Activated naive CD8-positive, alpha-beta T cell treated with anti-CD3 and anti-CD28 coated beads, Interleukin-2, amount 10 ng/mL, durations not matched to agents 7 days and 5 days (primary cell): ENCODE results near the gene CLSTN1. TPM values are rescaled to one million over a fixed set of nuclear protein-coding genes. Genes with fewer than 3 reads are reported as not detected.
"Not testable (repeated sequence)": the region's sequence is repeated elsewhere in the genome, so short reads cannot be mapped to it uniquely, and the experiment has no call there.

Experiments used
- ATAC-seq: fragments of 150-1000 bp; cut with Tn5 transposase; one replicate; pipeline ENCODE4 v1.10.0; 2021; ENCODE audit warnings: low read depth, moderate library complexity
- POLR2A ChIA-PET: fragments of 350-600 bp; sonication (Branson Sonifier 250); formaldehyde crosslinking; loops from one replicate; lab custom pipeline; 2021; ENCODE audit warnings: antibody characterized with exemption; lab: Charles Lee
- DNase-seq: peaks from one replicate; pipeline ENCODE4 v3.0.0; 2021
- H3K27ac Mint-ChIP-seq: one replicate; pipeline ENCODE4 v1.8.0; 2022; ENCODE audit warnings: mild to moderate bottlenecking, mixed read lengths
- H3K27me3 Mint-ChIP-seq: one replicate; pipeline ENCODE4 v1.8.0; 2022; ENCODE audit warnings: mild to moderate bottlenecking, moderate library complexity, mixed read lengths
- H3K36me3 Mint-ChIP-seq: one replicate; pipeline ENCODE4 v1.8.0; 2021; ENCODE audit warnings: mild to moderate bottlenecking, mixed read lengths
- H3K4me1 Mint-ChIP-seq: one replicate; pipeline ENCODE4 v1.8.0; 2021; ENCODE audit warnings: mixed read lengths
- H3K4me3 Mint-ChIP-seq: one replicate; pipeline ENCODE4 v1.8.0; 2022; ENCODE audit warnings: mild to moderate bottlenecking, moderate library complexity, mixed read lengths
- H3K9me3 Mint-ChIP-seq: one replicate; pipeline ENCODE4 v1.8.0; 2021; ENCODE audit warnings: mixed read lengths
- total RNA-seq, 2 experiments: library from RNA; stranded (reverse); gene quantifications; one replicate each; pipeline ENCODE4 v1.2.3, GENCODE V29; 2021

Gene CLSTN1
- total RNA-seq, 2 experiments from 2014 or later = 104 to 106 TPM

- POLR2A ChIA-PET = no interaction called here
- Mint-ChIP-seq H3K4me1 (peaks cover 19% of the 10 kb centered on the region), H3K27me3 (no peaks in the 10 kb centered on the region), H3K27ac (no peak overlapping the region), H3K9me3 (no peaks in the 10 kb centered on the region), H3K4me3 (no peak overlapping the region), H3K36me3 (peaks cover 22% of the 10 kb centered on the region)
- DNase-seq = no peak
- ATAC-seq = no peak
Measured at GRCh38 chr1:9816199-9816598, 7.6 kb downstream of the CLSTN1 start.

GRCh38 chr1:9815150-9815549, 8.6 kb downstream of the CLSTN1 start:
- H3K4me1 Mint-ChIP-seq = peaks cover 16% of the 10 kb centered on the region
- ATAC-seq = no peak
- POLR2A ChIA-PET = no interaction called here

GRCh38 chr1:9814619-9815018, 9.1 kb downstream of the CLSTN1 start:
- POLR2A ChIA-PET = no interaction called here
- ATAC-seq = no peak
- no peak for DNase-seq

More at GRCh38 chr1:9815150-9815549, 8.6 kb downstream of the CLSTN1 start:
- H3K9me3 Mint-ChIP-seq = no peaks in the 10 kb centered on the region
- no peaks in the 10 kb centered on the region for H3K27me3 Mint-ChIP-seq
- no peak for DNase-seq
- H3K27ac Mint-ChIP-seq = no peak overlapping the region
- no peak overlapping the region for H3K4me3 Mint-ChIP-seq
- H3K36me3 Mint-ChIP-seq = peaks cover 20% of the 10 kb centered on the region

GRCh38 chr1:9811239-9811966, 12.4 kb downstream of the CLSTN1 start:
- H3K27ac Mint-ChIP-seq = no peak overlapping the region
- POLR2A ChIA-PET = interaction anchor here (0.6 kb wide), 1 partner anchor 27 kb away, joined by 4 read pairs; no protein-coding TSS in a partner anchor
- no peaks in the 10 kb centered on the region for H3K27me3 Mint-ChIP-seq
- H3K36me3 Mint-ChIP-seq = peaks cover 13% of the 10 kb centered on the region
- DNase-seq (no peak), ATAC-seq (no peak)
- H3K4me3 Mint-ChIP-seq = no peak overlapping the region
- H3K4me1 Mint-ChIP-seq = peaks cover 34% of the 10 kb centered on the region
- no peaks in the 10 kb centered on the region for H3K9me3 Mint-ChIP-seq

More at GRCh38 chr1:9814619-9815018, 9.1 kb downstream of the CLSTN1 start:
- H3K4me1 Mint-ChIP-seq = peaks cover 16% of the 10 kb centered on the region
- no peaks in the 10 kb centered on the region for H3K27me3 Mint-ChIP-seq
- H3K27ac Mint-ChIP-seq = no peak overlapping the region
- H3K9me3 Mint-ChIP-seq = no peaks in the 10 kb centered on the region
- peaks cover 17% of the 10 kb centered on the region for H3K36me3 Mint-ChIP-seq
- no peak overlapping the region for H3K4me3 Mint-ChIP-seq

- H3K4me3 Mint-ChIP-seq = no peak overlapping the region
- no peak overlapping the region for H3K27ac Mint-ChIP-seq
- POLR2A ChIA-PET = no interaction called here
- peaks cover 5% of the 10 kb centered on the region for H3K36me3 Mint-ChIP-seq
- ATAC-seq (no peak), DNase-seq (no peak)
- H3K4me1 Mint-ChIP-seq = peaks cover 29% of the 10 kb centered on the region
- no peaks in the 10 kb centered on the region for H3K27me3 Mint-ChIP-seq
- no peaks in the 10 kb centered on the region for H3K9me3 Mint-ChIP-seq
Measured at GRCh38 chr1:9809100-9809510, 14.7 kb downstream of the CLSTN1 start.

GRCh38 chr1:9808459-9808858, 15.3 kb downstream of the CLSTN1 start:
- Mint-ChIP-seq H3K4me1 (peaks cover 29% of the 10 kb centered on the region), H3K4me3 (no peak overlapping the region), H3K27me3 (no peaks in the 10 kb centered on the region), H3K9me3 (no peaks in the 10 kb centered on the region), H3K27ac (no peak overlapping the region), H3K36me3 (peaks cover 3% of the 10 kb centered on the region)
- DNase-seq (no peak), ATAC-seq (peak; percentile 26)
- POLR2A ChIA-PET = no interaction called here

GRCh38 chr1:9807541-9807940, 16.2 kb downstream of the CLSTN1 start:
- Mint-ChIP-seq H3K27me3 (no peaks in the 10 kb centered on the region), H3K4me3 (no peak overlapping the region), H3K36me3 (peaks cover 3% of the 10 kb centered on the region), H3K9me3 (no peaks in the 10 kb centered on the region), H3K27ac (peak overlapping the region; percentile 34), H3K4me1 (peaks cover 31% of the 10 kb centered on the region)
- no peak for DNase-seq
- peak; percentile 18 for ATAC-seq
- POLR2A ChIA-PET = no interaction called here

GRCh38 chr1:9805972-9806371, 17.8 kb downstream of the CLSTN1 start:
- ATAC-seq, H3K27me3 Mint-ChIP-seq, H3K36me3 Mint-ChIP-seq, H3K4me3 Mint-ChIP-seq, POLR2A ChIA-PET, DNase-seq, H3K9me3 Mint-ChIP-seq, H3K27ac Mint-ChIP-seq: not testable (repeated sequence)
- peaks cover 41% of the 10 kb centered on the region for H3K4me1 Mint-ChIP-seq

GRCh38 chr1:9805006-9805508, 18.7 kb downstream of the CLSTN1 start:
- DNase-seq (no peak), ATAC-seq (no peak)
- Mint-ChIP-seq H3K27me3 (no peaks in the 10 kb centered on the region), H3K9me3 (peaks cover 1% of the 10 kb centered on the region), H3K27ac (no peak overlapping the region), H3K4me3 (no peak overlapping the region), H3K4me1 (peaks cover 41% of the 10 kb centered on the region), H3K36me3 (peaks cover 8% of the 10 kb centered on the region)
- POLR2A ChIA-PET = interaction anchor here (1.2 kb wide), 1 partner anchor 20 kb away, joined by 3 read pairs; no protein-coding TSS in a partner anchor

GRCh38 chr1:9803003-9803918, 20.5 kb downstream of the CLSTN1 start:
- DNase-seq, H3K27me3 Mint-ChIP-seq, H3K9me3 Mint-ChIP-seq, H3K27ac Mint-ChIP-seq, ATAC-seq, H3K4me3 Mint-ChIP-seq, POLR2A ChIA-PET: not testable (repeated sequence)
- Mint-ChIP-seq H3K36me3 (peaks cover 12% of the 10 kb centered on the region), H3K4me1 (peaks cover 42% of the 10 kb centered on the region)

- ATAC-seq (no peak), DNase-seq (no peak)
- Mint-ChIP-seq H3K9me3 (peaks cover 1% of the 10 kb centered on the region), H3K27me3 (no peaks in the 10 kb centered on the region), H3K27ac (peak overlapping the region; percentile 11), H3K4me3 (no peak overlapping the region), H3K4me1 (peaks cover 45% of the 10 kb centered on the region), H3K36me3 (peaks cover 17% of the 10 kb centered on the region)
- POLR2A ChIA-PET = no interaction called here
Measured at GRCh38 chr1:9801909-9802308, 21.9 kb downstream of the CLSTN1 start.

- Mint-ChIP-seq H3K4me1 (peaks cover 50% of the 10 kb centered on the region), H3K36me3 (peaks cover 22% of the 10 kb centered on the region), H3K27me3 (no peaks in the 10 kb centered on the region), H3K27ac (peak overlapping the region; percentile 72), H3K9me3 (peaks cover 1% of the 10 kb centered on the region), H3K4me3 (peak overlapping the region; percentile 43)
- no peak for DNase-seq
- ATAC-seq = no peak
- POLR2A ChIA-PET = interaction anchor here (1.0 kb wide), 1 partner anchor 14 kb away, joined by 3 read pairs; no protein-coding TSS in a partner anchor
Measured at GRCh38 chr1:9798236-9799130, 25.3 kb downstream of the CLSTN1 start.
